ENCODE results near the gene ATP6AP1.

ATP6AP1 gene

DNA sequence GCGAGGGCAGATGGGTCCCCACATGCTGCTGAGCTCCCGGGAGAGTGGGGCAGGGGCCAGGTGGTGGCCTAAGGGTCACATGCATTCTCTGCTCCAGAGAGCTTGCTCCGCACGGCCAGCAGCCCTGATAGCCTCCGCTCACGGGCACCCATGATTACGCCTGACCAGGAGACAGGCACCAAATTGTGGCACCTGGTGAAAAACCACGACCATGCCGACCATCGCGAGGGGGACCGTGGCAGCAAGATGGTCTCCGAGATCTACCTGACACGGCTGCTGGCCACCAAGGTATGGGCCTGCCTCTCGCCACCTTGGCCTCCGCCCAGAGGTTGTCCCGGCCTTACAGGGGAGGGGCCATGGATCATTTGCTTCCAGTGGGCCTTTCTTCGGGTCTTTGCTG is 41.4 kb downstream of the ATP6AP1 start:
- ChIA-PET CTCF (no interaction called here), POLR2A (ENCODE audit: low non-redundant PET) (no interaction called here)
- no peak for DNase-seq (ENCODE audit: low spot score)
- H3K27ac ChIP-seq: no peak overlapping the region
- TF ChIP-seq, protein P1, sequence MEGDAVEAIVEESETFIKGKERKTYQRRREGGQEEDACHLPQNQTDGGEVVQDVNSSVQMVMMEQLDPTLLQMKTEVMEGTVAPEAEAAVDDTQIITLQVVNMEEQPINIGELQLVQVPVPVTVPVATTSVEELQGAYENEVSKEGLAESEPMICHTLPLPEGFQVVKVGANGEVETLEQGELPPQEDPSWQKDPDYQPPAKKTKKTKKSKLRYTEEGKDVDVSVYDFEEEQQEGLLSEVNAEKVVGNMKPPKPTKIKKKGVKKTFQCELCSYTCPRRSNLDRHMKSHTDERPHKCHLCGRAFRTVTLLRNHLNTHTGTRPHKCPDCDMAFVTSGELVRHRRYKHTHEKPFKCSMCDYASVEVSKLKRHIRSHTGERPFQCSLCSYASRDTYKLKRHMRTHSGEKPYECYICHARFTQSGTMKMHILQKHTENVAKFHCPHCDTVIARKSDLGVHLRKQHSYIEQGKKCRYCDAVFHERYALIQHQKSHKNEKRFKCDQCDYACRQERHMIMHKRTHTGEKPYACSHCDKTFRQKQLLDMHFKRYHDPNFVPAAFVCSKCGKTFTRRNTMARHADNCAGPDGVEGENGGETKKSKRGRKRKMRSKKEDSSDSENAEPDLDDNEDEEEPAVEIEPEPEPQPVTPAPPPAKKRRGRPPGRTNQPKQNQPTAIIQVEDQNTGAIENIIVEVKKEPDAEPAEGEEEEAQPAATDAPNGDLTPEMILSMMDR (conservative IDR thresholded peaks at IDR 0.05; ENCODE audit: low read depth): no peak

GRCh38 chrX:154470434-154470833 is 42.0 kb downstream of the ATP6AP1 start:
- no peak overlapping the region for H3K27ac ChIP-seq
- TF ChIP-seq, protein P1 (conservative IDR thresholded peaks at IDR 0.05; ENCODE audit: low read depth): no peak
- ChIA-PET POLR2A (ENCODE audit: low non-redundant PET) (no interaction called here), CTCF (no interaction called here)
- DNase-seq (ENCODE audit: low spot score): no peak

DNA sequence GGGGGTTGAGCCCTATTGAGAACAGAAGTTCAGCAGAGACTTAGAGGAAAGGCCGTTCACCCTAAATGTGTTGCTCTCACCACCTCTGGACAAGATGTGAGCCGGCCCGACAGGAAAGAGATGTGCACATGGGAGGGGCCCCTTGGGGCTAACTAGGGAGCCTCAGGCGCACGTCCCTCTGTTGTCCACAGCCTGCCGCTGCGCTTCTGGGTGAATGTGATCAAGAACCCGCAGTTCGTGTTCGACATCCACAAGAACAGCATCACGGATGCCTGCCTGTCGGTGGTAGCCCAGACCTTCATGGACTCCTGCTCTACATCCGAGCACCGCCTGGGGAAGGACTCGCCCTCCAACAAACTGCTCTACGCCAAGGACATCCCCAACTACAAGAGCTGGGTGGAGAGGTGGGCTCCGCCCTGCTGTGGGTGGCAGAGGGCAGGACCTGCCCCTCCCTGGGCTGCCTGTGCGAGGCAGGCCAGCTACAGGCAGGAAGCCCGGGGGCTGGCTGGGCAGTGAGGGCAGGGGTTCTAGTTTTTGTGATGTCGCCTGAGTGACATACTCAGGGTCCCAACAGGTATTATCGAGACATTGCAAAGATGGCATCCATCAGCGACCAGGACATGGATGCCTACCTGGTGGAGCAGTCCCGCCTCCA is 42.6 kb downstream of the ATP6AP1 start:
- POLR2A ChIA-PET (ENCODE audit: low non-redundant PET): no interaction called here
- CTCF ChIA-PET: no interaction called here
- TF ChIP-seq, protein P1 (conservative IDR thresholded peaks at IDR 0.05; ENCODE audit: low read depth): no peak

GRCh38 chrX:154471839-154472684 is 43.6 kb downstream of the ATP6AP1 start:
- POLR2A ChIA-PET (ENCODE audit: low non-redundant PET): no interaction called here
- CTCF ChIA-PET: interaction anchor here (0.7 kb wide), 1 partner anchor 9 kb away, joined by 3 read pairs; no protein-coding TSS in a partner anchor
- 0 out of 2 replicates have a peak overlapping the region, but pooled peaks have one; percentile 24 for H3K27ac ChIP-seq

More for the DNA sequence above, 42.6 kb downstream of the ATP6AP1 start:
- H3K27ac ChIP-seq: no peak overlapping the region
- no peak for DNase-seq (ENCODE audit: low spot score)

GRCh38 chrX:154472685-154473632 is 44.5 kb downstream of the ATP6AP1 start:
- POLR2A ChIA-PET (ENCODE audit: low non-redundant PET): no interaction called here
- CTCF ChIA-PET: no interaction called here
- TF ChIP-seq, protein P1 (conservative IDR thresholded peaks at IDR 0.05; ENCODE audit: low read depth): no peak
- peak overlapping the region; percentile 24 for H3K27ac ChIP-seq
- no peak for DNase-seq (ENCODE audit: low spot score)

More at GRCh38 chrX:154471839-154472684, 43.6 kb downstream of the ATP6AP1 start:
- DNase-seq (ENCODE audit: low spot score): no peak
- TF ChIP-seq, protein P1 (conservative IDR thresholded peaks at IDR 0.05; ENCODE audit: low read depth): no peak

- POLR2A ChIA-PET (ENCODE audit: low non-redundant PET): no interaction called here
- TF ChIP-seq, protein P1 (conservative IDR thresholded peaks at IDR 0.05; ENCODE audit: low read depth): no peak
- no peak for DNase-seq (ENCODE audit: low spot score)
- CTCF ChIA-PET: no interaction called here
- H3K27ac ChIP-seq: peak overlapping the region; percentile 24
Observed at GRCh38 chrX:154473683-154474082, 45.2 kb downstream of the ATP6AP1 start.
